GM12872 (cell line): ENCODE data around the gene PLCD3.

Experiments
- TF ChIP-seq, protein P1 (sequence below): IDR thresholded peaks from 3 replicates; pipeline ENCODE4 v1.5.1; 2011; ENCODE audit warnings: low read depth, mild to moderate bottlenecking, low read length, moderate library complexity; ENCODE audit not compliant: insufficient read depth

Gene PLCD3

DNA sequence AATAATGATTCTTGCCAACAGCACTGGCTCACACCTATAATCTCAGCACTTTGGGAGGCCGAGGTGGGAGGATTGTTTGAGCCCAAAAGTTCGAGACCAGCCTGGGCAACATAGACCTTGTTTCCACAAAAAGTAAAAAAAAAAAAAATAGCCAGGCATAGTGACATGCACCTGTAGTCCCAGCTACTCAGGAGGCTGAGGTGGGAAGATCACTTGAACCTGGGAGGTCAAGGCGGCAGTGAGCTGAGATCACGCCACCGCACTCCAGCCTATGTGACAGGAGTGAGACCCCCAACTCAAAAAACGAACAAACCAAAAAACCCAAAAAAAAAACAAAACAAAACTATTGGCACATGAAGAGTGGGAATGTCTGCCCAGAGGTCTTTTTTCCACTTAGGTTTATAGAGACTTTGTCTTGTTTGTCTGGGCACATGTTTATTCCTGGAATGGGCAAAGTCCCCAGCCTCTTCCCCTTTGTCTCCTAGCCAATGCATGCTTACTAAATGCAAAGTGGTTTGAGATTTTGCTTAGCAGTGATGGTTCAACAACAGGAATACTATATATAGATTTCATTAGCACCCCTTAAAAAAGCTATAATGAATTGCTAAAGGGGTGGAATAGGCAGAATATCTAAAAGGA, 45.3 kb downstream of the PLCD3 start:
- TF ChIP-seq, protein P1, sequence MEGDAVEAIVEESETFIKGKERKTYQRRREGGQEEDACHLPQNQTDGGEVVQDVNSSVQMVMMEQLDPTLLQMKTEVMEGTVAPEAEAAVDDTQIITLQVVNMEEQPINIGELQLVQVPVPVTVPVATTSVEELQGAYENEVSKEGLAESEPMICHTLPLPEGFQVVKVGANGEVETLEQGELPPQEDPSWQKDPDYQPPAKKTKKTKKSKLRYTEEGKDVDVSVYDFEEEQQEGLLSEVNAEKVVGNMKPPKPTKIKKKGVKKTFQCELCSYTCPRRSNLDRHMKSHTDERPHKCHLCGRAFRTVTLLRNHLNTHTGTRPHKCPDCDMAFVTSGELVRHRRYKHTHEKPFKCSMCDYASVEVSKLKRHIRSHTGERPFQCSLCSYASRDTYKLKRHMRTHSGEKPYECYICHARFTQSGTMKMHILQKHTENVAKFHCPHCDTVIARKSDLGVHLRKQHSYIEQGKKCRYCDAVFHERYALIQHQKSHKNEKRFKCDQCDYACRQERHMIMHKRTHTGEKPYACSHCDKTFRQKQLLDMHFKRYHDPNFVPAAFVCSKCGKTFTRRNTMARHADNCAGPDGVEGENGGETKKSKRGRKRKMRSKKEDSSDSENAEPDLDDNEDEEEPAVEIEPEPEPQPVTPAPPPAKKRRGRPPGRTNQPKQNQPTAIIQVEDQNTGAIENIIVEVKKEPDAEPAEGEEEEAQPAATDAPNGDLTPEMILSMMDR = no peak

DNA sequence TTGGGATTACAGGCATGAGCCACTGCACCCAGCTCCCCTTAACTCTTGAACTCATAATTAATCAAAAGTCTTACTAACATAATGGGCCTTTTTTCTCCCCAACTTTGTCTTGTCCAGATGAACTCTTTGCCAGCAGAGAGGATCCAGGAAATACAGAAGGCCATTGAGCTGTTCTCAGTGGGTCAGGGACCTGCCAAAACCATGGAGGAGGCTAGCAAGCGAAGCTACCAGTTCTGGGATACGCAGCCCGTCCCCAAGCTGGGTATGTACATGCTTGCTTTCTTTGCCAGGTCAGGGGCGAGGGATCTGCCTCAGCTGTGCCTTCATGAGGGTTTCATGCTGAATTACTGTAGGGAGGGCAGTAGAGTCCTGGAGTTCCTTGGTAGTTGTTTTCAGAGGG, 45.9 kb downstream of the PLCD3 start:
- TF ChIP-seq, protein P1 = no peak

DNA sequence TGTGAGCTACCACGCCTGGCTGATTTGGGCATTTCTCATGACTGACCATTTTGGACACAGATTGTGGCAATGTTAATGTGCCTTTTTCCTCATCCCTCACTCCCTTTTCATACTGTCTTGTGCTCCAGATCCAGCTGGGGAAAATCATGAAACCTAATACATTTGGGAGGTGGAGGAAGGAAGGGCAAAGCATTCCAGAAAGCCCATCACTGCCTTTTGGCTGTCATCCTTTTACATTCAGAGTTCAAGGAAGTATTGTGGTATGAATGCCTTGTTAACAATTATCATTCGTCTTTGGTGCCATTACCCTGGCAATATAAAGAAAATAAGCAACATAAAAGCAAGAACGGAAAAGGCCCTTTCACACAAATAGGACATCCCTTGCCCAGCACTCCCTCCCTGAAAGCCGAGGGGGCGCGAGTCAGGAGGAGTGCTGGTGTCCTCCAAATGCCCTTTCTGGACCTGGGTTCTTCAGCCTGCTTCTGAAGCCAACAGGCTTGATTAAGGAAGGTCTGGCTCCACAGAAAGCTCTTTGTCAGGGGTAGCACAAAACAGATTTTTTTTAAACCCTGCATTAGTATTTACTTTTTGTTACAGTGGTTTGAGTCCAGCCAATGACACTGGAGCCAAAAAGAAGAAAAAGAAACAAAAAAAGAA, 51.1 kb downstream of the PLCD3 start:
- TF ChIP-seq, protein P1 = no peak

DNA sequence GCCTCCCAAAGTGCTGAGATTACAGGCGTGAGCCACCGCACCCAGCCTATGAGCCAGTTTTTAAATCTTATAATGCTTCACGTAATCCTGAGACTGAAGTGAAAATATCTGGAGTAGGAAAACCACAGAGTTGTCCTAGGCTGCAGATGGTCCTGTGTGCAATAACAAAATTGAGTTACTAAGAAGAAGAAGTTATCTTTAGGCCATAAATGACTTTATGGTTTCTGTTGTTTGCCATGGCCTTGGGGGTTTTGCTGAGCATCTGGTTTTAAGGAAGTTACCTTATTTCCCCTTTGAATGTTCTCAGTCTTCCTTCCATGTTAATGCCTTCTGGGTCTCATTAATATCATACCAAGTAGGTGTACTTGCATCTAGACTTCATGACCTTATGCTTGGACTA, 54.7 kb downstream of the PLCD3 start:
- TF ChIP-seq, protein P1 = no peak

DNA sequence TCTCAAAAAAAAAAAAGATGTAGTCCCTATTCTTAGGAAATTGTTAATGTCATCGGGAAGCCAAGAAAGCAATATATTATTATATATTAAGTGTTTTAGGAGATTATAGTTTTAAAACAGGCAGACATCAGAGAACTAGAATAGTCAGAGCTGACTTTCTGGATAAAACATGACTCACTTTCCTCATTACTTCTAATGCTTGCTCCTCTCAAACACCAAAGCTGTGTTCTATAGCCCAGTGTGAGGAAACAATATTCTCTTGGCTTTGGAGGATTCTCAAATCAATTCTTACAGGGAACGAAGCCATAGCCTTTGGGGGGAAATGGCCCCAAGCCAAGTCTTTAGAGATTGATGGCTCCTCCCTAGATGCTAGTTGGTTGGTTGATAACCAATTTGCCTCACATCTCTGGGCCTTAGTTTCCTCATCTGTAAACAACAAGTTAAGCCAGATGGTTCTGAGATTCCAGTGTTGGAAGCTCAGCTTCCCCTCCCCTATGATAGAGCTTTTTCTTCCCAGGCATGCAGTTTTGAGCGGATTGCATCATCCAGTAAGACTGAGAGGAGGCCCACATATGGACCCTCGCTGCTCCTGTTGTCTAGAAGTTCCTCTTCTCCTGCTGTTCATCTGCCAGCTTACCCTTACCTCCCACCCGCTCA, 58.8 kb downstream of the PLCD3 start:
- TF ChIP-seq, protein P1 = no peak

DNA sequence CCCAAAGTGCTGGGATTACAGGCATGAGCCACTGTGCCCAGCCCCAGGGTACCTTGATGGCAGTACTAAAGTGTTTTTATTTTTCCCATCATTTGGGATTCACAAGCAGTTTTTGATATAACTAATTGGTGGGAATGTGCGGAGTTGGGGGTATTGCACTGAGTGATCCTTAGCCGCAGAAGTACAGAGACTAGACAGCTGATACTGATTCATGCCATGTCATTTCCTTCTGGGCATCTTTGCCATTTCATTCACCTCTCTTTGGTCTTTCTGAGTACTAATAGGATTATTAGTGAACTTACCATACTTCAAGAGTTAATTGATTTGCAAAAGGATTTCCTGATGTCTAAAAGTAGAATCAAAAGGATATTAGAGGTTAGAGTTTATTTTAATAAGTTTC, 61.5 kb downstream of the PLCD3 start:
- TF ChIP-seq, protein P1 = no peak

DNA sequence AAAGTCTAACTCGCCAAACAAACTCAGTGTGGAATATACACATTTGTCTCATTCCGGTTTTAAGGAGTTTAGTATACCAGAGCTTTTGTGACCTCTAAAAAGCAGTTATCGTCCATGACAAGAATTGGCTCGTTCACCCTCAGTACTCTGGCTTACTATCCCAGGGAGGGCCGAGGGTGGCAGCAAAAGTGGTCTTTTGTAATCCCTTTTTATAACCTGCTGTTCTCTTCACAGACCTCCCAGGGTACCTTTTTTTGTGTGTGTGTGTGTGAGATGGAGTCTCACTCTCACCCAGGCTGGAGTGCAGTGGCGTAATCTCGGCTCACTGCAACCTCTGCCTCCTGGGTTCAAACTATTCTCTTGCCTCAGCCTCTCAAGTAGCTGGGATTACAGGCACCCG, 62.3 kb downstream of the PLCD3 start:
- TF ChIP-seq, protein P1 = no peak
